Cardiac fibroblast (primary cell): ENCODE measurements around the gene GCN1.

Source experiments
- DNase-seq, 2 donors: peaks; one replicate each; pipeline versions ENCODE4 v3.0.0 to v3.0.0-alpha.2; 2010; ENCODE audit warnings: low read depth in 2 of 2
- H3K4me3 ChIP-seq, 2 donors: replicated peaks in 1 of 2; 1 replicate in 1 of 2; 2 replicates in 1 of 2; pipeline ENCODE4 v1.5.1; 2011; ENCODE audit warnings: low read depth in 2 of 2, low read length in 2 of 2, mild to moderate bottlenecking in 2 of 2, moderate library complexity in 1 of 2
- CTCF ChIP-seq: IDR thresholded peaks from one replicate; pipeline ENCODE4 v1.5.1; 2011; ENCODE audit warnings: low read depth, mild to moderate bottlenecking, low read length, inconsistent platforms

GCN1 gene

DNA sequence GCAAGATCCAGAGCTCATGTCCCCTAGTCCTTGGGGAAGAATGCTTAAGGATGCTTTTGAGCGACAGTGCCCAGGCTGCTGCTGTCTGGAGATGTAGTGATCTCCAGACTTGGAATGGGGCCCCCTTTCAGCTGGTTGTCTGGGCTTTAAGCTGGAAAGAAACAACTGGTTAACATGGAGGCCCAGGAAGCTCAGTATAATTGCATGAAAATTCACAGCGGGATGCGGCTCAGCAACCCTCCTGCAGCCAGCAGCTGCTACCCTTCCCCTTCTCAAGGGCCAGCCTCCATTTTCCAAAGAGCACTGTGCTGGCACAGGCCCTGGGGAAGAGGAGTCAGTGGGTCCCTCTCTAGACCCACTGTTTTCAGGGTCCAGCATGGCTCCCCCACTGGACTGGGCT is 104.3 kb downstream of the GCN1 start:
- no peak for DNase-seq
- TF ChIP-seq CTCF: no peak
- H3K4me3 ChIP-seq: no peak overlapping the region

GRCh38 chr12:120089796-120090195 is 104.7 kb downstream of the GCN1 start:
- no peak for DNase-seq
- TF ChIP-seq CTCF: no peak
- no peak overlapping the region for H3K4me3 ChIP-seq

DNA sequence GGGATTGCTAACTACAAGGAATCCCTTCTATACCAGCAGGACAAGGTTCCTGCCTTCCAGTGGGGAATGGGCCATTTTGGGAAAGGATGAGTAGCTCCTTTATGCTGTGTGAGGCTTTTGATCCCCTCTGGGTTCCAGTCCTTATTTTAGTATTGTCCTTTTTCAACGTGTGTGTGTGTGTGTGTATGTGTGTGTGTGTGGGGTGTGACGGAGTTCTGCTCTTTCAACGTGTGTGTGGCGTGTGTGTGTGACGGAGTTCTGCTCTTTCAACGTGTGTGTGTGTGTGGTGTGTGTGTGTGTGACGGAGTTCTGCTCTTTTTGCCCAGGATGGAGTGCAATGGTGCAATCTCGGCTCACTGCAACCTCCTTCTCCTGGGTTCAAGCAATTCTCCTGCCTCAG is 105.4 kb downstream of the GCN1 start:
- DNase-seq: peak in 1 of 2 donors; percentile 12
- H3K4me3 ChIP-seq: no peak overlapping the region
- no peak for TF ChIP-seq CTCF

DNA sequence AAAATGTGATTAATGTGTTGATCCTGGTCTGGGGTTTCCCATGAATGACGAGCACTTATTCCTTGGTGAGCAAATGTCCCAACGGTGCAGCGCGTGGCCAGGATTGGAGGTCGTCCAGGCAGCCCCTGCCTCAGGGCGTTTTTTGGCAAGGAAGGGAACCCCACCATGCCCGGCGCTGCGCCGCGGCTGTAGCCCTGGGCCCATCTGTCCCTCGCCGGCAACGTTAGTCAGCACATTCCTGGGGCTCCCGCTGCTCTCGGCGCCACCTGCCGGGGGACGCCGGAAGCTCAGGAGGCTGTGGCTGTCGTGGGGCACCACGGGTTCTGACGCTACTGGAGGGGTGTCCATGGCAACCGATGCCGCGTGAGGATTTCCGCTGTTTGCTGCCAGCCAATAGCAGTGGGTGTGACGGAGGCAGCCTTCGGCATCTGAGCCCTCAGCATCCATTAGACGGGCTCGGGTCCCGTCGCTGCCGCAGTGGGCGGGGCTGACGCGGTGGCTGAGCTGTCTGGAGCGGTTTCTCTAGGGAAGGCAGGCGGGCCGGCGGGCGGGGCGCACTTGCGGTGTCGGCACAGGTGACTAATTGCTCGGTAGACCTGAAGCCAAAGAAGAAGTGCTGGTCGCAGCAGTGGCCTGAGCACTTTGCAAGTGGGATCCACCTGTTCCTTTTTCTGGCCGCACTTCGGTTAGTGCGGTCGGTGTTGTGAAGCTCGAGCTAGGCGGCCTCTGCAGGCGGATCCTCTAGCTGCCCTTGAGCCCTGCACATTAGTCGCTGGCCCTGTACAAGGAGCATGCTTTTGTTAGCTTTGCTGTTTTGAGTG is 107.5 kb downstream of the GCN1 start:
- DNase-seq: peak; percentile 99
- peak; percentile 97 for TF ChIP-seq CTCF
- peak overlapping the region; percentile 39 to 48 for H3K4me3 ChIP-seq

DNA sequence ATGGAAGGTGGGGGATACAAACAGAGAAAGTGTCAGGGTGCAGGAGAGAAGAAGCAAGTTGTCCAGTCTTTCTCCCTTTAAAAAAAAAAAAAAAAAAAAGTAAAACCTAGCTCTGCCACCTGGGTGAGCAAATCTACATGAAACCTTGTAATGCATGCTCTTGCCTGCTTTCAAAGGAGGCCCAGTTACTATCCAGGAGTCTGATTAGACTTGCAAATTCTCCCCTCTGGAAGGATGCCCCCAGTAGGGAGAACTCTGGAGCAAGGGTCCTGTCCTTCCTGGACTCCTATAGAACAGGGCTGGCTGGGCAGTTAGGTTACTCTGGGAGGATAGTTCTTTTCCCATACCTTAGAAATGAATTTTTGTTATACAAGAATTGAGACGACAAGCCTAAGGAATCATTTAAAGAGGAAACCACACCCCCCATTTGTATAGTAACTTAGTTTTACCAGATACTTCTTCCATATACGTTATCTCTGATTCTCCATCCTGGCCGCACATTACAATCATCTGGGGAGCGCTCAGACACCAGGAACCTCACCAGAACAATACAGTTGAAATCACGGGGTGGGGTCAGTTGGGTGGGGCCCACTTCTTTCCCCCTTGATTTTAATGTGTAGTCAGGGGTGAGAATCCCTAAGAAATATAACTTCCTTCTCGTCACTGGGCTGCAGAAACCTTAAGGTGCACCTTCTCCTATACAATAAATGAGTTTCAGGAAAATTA is 108.4 kb downstream of the GCN1 start:
- no peak overlapping the region for H3K4me3 ChIP-seq
- DNase-seq: no peak
- TF ChIP-seq CTCF: no peak

DNA sequence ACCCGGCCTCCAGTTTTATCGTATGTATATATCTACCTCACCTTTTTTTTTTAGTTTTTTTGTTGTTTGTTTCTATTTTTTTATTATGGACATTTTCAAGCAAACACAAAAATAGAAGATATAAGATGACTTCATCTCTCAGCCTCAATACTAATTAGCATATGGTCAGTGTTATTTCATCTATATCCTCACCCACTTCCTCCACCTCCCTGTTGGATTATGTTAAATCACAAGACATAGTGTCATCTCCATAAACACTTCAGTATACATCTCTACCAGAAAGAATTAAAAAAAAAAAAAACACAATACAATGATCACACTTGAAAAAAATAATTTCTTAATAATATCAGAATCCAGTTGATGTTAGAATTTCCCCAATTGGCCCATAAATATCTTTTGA is 112.9 kb downstream of the GCN1 start:
- no peak for TF ChIP-seq CTCF
- no peak for DNase-seq
- no peak overlapping the region for H3K4me3 ChIP-seq
